22Rv1 (cell line): ENCODE measurements around the gene MBLAC2.

Experiments used
- CTCF ChIP-seq: fragments of 450-650 bp; IDR thresholded peaks from 2 replicates; pipeline ENCODE4 v1.5.1; 2017; ENCODE audit warnings: mild to moderate bottlenecking
- ZFX ChIP-seq: fragments of 450-650 bp; IDR thresholded peaks from 2 replicates; pipeline ENCODE4 v1.6.1; 2017; ENCODE audit warnings: antibody characterized with exemption, borderline replicate concordance

DNA sequence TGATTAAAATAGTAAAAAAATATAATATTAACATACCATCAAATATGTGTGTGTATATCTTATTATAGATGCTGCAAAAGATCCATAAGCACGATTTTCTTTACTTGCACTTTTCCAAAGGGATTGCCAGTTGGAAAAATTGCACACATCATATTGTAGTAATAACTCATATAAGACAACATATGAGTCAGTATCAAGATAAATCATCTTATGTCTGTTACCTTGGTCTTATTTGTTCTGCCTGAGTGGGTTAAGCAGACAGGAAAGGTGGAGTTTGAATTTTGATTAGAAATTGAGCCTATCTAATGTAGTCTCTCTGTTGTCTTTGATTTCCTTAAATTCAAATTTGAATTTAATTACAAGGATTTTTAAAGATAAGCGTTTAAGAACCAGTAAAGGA is 30.2 kb upstream of the MBLAC2 start:
- TF ChIP-seq CTCF = no peak
- no peak for TF ChIP-seq ZFX
